HAP-1 (cell line): Measurements from ENCODE around the gene TOR1AIP1.
"Not testable (repeated sequence)": the region's sequence is repeated elsewhere in the genome, so short reads cannot be mapped to it uniquely, and the experiment has no call there.

ENCODE experiments used
- DNase-seq, 2 experiments: peaks; one replicate each; pipeline ENCODE4 v3.0.0-alpha.2; 2016 to 2020; ENCODE audit warnings: low spot score in 2 of 2
- H3K27me3 ChIP-seq: fragments of 250-450 bp; sonication (Bioruptor Pico); 2 replicates; pipeline ENCODE4 v1.5.1; 2020; ENCODE audit warnings: low read depth, mild to moderate bottlenecking, moderate library complexity
- H3K36me3 ChIP-seq: fragments of 250-450 bp; sonication (Bioruptor Pico); replicated peaks from 2 replicates; pipeline ENCODE4 v1.5.1; 2020; ENCODE audit warnings: mild to moderate bottlenecking
- H3K4me1 ChIP-seq: fragments of 250-450 bp; sonication (Bioruptor Pico); 2 replicates; pipeline ENCODE4 v1.5.1; 2020; ENCODE audit warnings: mild to moderate bottlenecking
- H3K4me3 ChIP-seq: fragments of 250-450 bp; sonication (Bioruptor Pico); 2 replicates; pipeline ENCODE4 v1.5.1; 2020; ENCODE audit warnings: mild to moderate bottlenecking, moderate library complexity
- H3K9me3 ChIP-seq: fragments of 250-450 bp; sonication (Bioruptor Pico); 2 replicates; pipeline ENCODE4 v1.5.1; 2020; ENCODE audit warnings: mild to moderate bottlenecking, moderate library complexity
- in situ Hi-C: fragments of 300-500 bp; cut with MboI; formaldehyde crosslinking; loops from 3 replicates; pipeline ENCODE4 v1.14.3; 2020; ENCODE audit warnings: low sequenced_read_pairs, inconsistent platforms, mixed read lengths

Gene TOR1AIP1

DNA sequence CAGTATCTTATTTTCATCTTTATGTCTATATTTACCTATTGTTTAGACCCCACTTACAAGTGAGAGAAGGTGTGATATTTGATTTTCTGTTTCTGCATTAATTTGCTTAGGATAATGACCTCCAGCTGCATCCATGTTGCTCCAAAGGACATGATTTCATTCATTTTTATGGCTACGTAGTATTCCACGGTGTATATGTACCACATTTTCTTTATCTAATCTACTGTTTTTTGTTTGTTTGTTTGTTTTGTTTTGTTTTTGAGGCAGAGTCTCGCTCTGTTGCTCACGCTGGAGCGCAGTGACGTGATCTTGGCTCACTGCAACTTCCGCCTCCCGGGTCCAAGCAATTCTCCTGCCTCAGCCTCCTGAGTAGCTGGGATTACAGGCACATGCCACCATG is 80.1 kb downstream of the TOR1AIP1 start:
- peaks cover 27% of the 10 kb centered on the region for H3K4me1 ChIP-seq
- in situ Hi-C loops, H3K27me3 ChIP-seq, H3K36me3 ChIP-seq, H3K9me3 ChIP-seq, DNase-seq, H3K4me3 ChIP-seq: not testable (repeated sequence)

DNA sequence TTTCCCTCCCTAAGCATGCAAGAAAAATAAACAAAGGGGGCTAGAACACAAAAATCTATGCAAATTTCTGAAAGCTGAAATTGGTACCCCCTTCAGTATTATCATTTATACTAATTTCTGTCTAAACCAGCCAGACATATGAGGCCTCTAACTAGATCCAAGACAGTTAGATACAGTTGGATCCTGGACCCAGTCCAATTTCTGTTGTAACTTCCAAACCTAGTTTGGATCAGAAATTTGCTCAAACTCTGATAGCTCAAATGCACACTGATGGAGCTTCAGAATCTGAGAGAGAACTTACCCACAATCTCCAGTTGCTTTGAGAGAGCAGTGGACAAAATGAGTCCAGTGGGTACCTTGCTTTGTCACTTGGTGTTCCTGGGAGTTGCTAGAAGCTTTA is 84.5 kb downstream of the TOR1AIP1 start:
- in situ Hi-C loops = no loop called here

DNA sequence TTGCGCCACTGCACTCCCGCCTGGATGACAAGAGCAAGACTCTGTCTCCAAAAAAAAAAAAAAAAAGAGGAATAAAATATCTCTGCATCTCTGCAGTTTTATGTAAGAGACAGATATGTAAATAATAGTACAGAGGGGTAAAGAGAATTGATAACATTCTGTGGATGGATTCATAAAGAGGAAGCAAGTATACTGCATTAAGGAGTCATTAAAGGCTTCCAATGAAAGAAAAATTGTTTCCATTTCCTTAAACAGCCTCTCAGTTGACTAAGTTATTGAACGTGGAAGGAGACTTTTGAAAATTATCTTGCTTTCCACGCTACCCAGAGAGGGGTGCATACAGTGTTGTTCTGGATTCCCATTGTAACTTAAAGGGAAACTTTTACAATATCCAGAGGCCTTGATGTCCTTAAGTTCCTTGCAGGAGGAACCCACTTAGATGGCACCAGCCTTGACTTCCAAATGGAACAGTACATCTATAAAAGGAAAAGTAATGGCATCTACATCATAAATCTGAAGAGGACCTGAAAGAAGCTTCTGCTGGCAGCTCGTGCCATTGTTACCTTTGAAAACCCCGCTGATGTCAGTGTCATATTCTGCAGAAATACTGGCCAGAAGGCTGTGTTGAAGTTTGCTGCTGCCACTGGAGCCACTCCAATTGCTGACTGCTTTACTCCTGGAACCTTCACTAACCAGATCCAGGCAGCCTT is 86.4 kb downstream of the TOR1AIP1 start:
- Histone ChIP-seq H3K4me3 (no peak overlapping the region), H3K4me1 (peaks cover 21% of the 10 kb centered on the region), H3K36me3 (no peaks in the 10 kb centered on the region), H3K27me3 (no peaks in the 10 kb centered on the region), H3K9me3 (no peaks in the 10 kb centered on the region)
- DNase-seq = no peak
- in situ Hi-C loops = no loop called here

More for the DNA sequence above, 84.5 kb downstream of the TOR1AIP1 start:
- no peak for DNase-seq
- Histone ChIP-seq H3K9me3 (no peaks in the 10 kb centered on the region), H3K36me3 (no peaks in the 10 kb centered on the region), H3K4me1 (peaks cover 21% of the 10 kb centered on the region), H3K4me3 (no peak overlapping the region), H3K27me3 (no peaks in the 10 kb centered on the region)

DNA sequence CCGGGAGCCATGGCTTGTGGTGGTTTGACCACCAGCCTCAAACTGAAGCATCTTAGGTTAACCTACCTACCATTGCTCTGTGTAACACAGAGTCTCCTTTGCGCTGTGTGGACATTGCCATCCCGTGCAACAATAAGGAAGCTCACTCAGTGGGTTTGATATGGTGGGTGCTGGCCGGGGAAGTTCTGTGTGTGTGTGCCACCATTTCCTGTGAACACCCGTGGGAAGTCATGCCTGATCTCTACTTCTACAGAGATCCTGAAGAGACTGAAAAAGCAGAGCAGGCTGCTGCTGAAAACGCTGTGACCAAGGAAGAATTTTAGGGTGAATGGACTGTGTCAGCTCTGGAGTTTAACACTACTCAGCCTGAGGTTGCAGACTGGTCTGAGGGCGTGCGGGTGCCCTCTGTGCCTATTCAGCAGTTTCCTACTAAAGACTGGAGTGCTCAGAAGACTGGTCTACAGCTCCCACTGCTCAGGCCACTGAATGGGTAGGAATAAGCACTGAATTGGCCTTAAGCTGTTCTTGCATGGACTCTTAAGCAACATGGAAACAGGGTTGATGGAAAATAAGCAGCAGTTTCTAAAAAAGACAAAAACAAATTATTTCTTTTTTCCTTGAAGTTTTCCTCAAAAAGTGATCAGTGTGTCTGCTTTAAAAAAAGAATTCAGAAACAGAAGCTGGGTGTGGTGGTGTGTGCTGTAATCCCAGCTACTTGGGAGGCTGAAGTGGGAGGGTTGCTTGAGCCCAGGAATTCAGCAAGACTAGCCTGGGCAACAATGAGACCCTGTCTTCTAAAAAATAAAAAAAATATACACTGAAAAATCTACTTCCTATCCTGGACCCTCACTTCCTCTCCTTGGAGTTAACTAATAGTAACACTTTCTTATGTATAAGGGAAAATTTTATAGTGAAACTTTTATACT is 87.2 kb downstream of the TOR1AIP1 start:
- Histone ChIP-seq H3K9me3 (no peaks in the 10 kb centered on the region), H3K27me3 (no peaks in the 10 kb centered on the region), H3K36me3 (no peaks in the 10 kb centered on the region), H3K4me3 (no peak overlapping the region), H3K4me1 (peaks cover 16% of the 10 kb centered on the region)
- in situ Hi-C loops = no loop called here
- no peak for DNase-seq
